EL (cell line): Measurements from ENCODE around the gene ZNF182.
"Not testable (repeated sequence)": the region's sequence is repeated elsewhere in the genome, so short reads cannot be mapped to it uniquely, and the experiment has no call there.

Source experiments
- DNase-seq: peaks from one replicate; pipeline ENCODE4 v3.0.0-alpha.2; 2016

The ZNF182 gene

GRCh38 chrX:48003758-48004457, at the start of gene ZNF182:
Gene ZNF182, minus strand, starts transcription at chrX:48003989. Its CDS starts 1,380 bp downstream, at chrX:48002609.
- DNase-seq: peak; percentile 88

DNA sequence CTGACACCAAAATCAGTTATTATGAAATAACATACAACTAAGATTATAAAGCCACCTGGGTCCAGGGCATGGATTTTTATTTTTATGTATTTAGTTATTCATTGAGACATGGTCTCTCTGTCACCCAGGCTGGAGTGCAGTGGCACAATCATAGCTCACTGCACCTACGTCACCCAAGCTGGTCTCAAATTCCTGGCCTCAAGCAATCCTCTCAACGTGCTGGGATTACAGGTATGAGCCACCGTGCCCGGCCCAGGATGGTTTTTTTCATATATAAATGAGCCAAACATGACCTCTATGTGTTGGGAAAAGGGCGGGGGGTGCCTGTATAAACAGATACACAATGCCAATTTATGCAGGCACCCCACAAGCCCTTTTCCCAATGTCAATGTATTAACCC, 43.1 kb upstream of the ZNF182 start:
- DNase-seq: no peak

DNA sequence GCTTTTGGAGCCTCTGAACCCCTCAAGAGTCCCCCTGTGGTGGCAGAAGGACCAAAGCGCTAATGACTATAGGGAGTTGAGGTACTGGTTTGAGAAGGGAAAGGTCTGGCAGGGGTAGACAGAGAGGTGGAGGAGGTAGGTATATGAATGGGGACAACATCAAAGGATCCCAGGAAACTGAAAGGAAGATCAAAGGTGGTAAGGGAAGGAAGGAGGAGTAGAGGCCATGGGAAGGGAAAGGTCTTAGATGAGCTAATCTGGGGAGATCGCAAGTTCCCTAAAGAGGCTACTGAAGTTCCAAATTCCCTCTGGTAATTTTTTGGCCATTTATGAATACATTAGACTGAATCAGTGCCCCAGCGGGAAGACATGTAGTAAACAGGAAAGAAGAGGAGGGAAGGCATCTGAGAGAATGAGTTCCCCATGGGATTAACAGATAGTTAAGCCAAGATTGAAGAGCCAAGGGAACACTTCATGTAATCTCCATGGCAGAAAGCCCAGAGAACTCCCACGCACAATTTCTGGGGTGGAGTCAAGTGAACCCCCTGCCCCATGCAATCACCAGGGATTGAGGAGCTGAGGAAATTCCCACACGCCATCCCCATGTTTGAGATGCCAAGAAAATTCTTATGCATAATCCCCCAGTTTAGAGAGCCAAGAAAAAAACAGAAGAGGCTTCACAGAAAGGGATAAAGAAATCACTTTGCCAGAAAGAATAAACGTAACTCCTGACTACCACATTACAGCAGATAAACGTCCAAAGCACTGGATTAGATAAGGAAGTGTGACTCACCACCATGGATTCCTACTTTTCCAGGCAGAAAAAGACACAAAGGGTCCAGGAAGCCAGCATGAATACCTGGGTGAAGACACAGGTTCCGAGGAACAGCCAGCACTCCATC, 41.9 kb upstream of the ZNF182 start:
- peak; percentile 25 for DNase-seq

GRCh38 chrX:48043056-48043455, 39.3 kb upstream of the ZNF182 start:
- no peak for DNase-seq

- no peak for DNase-seq
These were observed 32.1 kb upstream of the ZNF182 start for GRCh38 chrX:48035891-48036290.

DNA sequence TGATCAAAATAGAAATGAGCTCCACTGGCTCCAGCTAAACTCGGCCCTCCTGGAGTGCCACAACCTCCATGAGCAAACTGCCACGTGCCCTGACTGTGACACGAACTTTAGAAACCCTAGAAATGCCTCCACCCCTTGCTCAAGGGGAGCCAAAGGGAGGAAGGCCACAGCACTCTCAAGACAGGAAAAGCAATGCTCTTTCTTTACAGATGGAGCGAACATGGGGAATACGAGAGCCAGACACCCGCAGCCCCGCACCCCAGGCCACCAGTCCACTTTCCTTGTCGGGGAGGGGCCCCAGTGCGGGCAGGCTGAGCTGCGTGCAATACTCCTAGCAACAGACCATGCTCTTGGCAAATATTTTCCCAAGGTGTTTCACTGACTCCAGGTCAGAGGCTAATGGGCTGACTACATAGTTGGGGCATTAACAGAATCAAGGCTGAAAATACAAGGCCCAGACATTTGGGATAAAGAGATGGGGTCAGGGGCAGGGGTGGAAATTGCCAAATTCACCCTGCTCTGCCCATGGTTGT, 26.9 kb upstream of the ZNF182 start:
- DNase-seq: not testable (repeated sequence)

- DNase-seq: no peak
These were observed 26.4 kb upstream of the ZNF182 start for GRCh38 chrX:48030237-48030636.

DNA sequence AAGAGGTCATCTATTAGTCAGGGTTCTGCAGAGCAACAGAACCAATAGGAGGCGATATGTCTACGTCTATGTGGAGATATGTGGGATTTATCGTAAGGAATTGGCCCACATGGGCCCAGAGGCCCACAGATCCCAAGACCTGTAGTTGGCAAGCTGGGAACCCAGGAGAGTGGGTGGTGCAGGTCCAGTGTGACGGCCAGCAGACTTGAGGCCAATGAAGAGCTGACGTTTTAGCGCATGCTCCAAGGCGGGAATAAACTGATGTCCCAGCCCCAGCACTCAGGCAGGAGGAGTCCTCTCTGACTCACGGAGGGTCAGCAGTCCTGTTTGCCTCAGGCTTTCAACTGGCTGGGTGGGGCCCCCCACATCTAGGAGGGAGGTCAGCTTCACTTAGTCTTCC, 24.3 kb upstream of the ZNF182 start:
- no peak for DNase-seq

- not testable (repeated sequence) for DNase-seq
These were observed 23.8 kb upstream of the ZNF182 start for GRCh38 chrX:48027545-48027944.

DNA sequence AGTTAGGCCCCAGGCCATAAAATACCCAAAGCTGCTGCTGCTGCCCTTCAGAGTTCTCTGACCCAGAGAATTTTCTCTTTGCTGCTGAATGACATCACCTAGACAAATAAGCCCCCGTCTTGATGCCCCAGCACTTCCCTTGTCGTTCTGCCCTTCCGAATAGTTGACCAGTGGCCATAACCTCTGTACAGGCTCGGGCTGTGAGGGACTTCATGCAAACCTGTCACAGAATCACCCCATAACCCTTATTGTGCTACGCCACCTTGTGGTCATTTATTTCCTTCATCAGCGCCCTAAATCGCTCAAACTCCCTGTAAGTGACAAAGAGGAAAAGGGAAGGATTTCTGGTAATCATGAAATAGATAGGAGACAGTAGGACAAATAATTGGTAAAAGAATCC, 21.8 kb upstream of the ZNF182 start:
- peak; percentile 58 for DNase-seq

DNA sequence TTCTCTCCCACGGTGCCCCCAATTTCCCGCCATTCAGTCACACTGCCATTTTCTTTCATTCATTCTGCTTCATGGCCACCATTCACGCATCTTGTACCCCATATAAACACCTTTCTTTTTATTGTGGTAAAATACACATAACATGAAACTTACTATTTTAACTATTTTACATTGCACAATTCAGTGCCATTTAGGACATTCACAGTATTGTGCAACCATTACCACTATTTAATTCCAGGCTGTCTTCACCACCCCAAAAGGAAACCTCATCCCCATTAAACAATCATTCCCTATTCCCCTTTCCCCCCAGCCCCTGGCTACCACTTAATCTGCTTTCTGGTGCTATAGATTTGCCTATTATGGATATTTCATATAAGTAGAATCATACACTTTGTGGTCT, 18.9 kb upstream of the ZNF182 start:
- DNase-seq: no peak

GRCh38 chrX:48022100-48022499, 18.3 kb upstream of the ZNF182 start:
- no peak for DNase-seq

DNA sequence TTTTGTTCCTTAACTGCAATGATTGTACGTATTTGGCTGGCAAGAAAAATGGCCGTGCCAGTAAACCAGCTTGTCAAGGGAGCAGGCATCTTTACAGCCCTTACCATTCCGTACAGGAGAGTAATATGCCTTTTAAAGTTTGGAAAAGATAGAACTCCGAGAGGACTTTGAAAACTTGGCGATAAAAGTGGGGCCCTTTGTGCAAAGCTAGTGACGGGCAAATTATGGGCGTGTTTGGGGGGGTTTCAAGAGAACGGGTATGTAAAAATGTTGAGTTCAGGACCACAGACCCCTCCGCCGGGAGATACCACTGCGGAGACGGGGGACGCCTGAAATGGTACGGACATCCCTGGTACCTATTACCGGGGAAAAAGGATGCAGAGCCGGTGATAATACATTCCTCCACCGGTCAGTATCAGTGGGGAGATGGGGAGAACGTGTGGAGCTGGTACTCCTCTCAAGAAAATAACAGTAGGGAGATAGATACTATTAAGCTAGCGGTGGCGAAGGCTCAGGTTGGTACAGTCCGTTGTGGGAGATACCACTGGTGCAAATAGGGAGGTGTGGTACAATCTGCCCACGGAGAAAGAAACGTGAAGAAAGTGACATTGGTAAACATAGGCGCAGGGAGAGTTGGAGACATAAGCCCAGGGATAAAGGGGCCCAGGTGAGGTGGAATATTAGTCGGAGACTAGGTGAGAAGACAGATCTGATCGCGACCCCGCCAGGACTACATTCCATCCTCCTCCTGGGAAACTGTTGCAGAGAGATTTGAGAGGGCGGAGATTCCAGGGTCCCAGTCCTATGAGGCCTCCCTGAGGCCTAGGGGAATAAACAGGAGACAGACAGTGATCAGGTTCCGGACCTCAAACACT, 17.5 kb upstream of the ZNF182 start:
- peak; percentile 71 for DNase-seq

GRCh38 chrX:48020472-48020871, 16.7 kb upstream of the ZNF182 start:
- not testable (repeated sequence) for DNase-seq

DNA sequence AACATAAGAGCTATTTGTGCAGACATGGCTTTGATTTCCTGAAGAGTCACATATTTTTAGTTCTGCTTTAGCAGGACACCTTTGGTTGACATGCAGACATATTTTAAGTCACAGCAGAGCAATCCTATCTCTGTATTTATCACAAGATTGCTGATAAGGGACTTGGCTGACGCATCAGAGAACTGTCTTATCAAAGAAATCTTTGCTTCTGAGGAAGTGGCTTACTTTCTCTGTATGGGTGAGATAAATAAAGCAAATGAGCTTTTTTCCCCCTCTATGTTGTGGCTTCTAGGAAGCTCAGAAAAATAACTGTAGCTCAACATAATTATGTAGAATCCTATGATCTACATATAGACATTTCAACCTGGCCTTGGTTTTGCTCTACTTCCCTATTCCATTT, 16.1 kb upstream of the ZNF182 start:
- not testable (repeated sequence) for DNase-seq

GRCh38 chrX:48016583-48017310, 13.0 kb upstream of the ZNF182 start:
- DNase-seq: not testable (repeated sequence)

GRCh38 chrX:48009445-48009960, 5.7 kb upstream of the ZNF182 start:
- not testable (repeated sequence) for DNase-seq

- DNase-seq: not testable (repeated sequence)
These were observed 2.9 kb upstream of the ZNF182 start, which contains the start of gene SPACA5 for GRCh38 chrX:48006688-48007087. Gene SPACA5, plus strand, starts transcription at chrX:48006988. Its CDS starts 815 bp downstream, at chrX:48007803.

- DNase-seq: peak; percentile 1
These were observed 427 bp downstream of the ZNF182 start for GRCh38 chrX:48003367-48003757.

DNA sequence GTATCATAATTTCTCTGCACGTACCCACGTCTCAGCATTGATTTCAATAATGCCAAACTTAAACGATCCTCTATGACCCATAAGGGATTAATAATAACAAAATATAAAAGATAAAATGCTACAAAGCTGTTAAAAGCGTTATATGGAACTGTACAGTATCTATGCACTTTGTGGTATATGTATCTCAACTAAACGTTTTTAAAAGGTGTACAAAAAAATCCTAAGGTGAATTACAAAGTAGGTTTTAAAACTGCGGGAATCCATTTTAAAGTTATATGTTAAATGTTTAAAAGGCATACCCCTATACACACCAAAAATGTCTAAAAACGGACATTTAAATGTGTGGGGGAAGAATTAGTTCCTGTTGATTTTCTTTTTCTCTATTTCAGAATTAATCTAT, 860 bp downstream of the ZNF182 start:
- no peak for DNase-seq

DNA sequence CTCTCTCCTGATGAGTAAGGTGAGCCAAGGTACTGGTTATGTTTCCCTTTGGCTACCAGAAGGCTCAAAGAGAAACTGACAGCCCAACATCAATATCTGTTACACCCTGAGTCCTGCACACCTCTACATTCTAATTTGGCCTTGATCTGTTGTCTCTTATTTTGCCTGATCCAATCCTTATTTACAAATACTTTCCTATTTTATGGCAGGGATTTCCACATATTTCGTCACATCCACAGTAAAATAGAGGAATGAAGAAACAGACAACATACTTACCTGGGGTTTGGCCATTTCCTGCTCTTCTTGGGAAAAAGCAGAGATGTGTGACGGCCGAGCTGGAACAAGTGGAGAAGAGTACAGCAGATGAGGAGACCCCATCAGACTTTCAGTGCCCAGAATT, 1.5 kb downstream of the ZNF182 start:
- DNase-seq: no peak

GRCh38 chrX:48001260-48001659, 2.5 kb downstream of the ZNF182 start:
- peak; percentile 1 for DNase-seq
